Epithelial cell of esophagus (primary cell): ENCODE measurements around the gene CBL.
"Not testable (repeated sequence)": the region's sequence is repeated elsewhere in the genome, so short reads cannot be mapped to it uniquely, and the experiment has no call there.

Source experiments
- DNase-seq: peaks from one replicate; pipeline ENCODE4 v3.0.0; 2010; ENCODE audit warnings: low read depth
- H3K4me3 ChIP-seq: 2 replicates; pipeline ENCODE4 v1.5.1; 2011; ENCODE audit warnings: mild to moderate bottlenecking, low read length, control low read depth
- TF ChIP-seq, protein P1 (sequence below): IDR thresholded peaks from 2 replicates; pipeline ENCODE4 v1.5.1; 2011; ENCODE audit warnings: low read depth, mild to moderate bottlenecking, low read length, control low read depth, inconsistent platforms; ENCODE audit not compliant: insufficient read depth; ENCODE audit errors: missing control alignments

Gene CBL

GRCh38 chr11:119210050-119210449 lies 3.9 kb downstream of the CBL start:
- TF ChIP-seq, protein P1, sequence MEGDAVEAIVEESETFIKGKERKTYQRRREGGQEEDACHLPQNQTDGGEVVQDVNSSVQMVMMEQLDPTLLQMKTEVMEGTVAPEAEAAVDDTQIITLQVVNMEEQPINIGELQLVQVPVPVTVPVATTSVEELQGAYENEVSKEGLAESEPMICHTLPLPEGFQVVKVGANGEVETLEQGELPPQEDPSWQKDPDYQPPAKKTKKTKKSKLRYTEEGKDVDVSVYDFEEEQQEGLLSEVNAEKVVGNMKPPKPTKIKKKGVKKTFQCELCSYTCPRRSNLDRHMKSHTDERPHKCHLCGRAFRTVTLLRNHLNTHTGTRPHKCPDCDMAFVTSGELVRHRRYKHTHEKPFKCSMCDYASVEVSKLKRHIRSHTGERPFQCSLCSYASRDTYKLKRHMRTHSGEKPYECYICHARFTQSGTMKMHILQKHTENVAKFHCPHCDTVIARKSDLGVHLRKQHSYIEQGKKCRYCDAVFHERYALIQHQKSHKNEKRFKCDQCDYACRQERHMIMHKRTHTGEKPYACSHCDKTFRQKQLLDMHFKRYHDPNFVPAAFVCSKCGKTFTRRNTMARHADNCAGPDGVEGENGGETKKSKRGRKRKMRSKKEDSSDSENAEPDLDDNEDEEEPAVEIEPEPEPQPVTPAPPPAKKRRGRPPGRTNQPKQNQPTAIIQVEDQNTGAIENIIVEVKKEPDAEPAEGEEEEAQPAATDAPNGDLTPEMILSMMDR: no peak
- DNase-seq: peak; percentile 45
- no peak overlapping the region for H3K4me3 ChIP-seq

- TF ChIP-seq, protein P1: no peak
- peak; percentile 98 for DNase-seq
- H3K4me3 ChIP-seq: no peak overlapping the region
These were observed 12.2 kb downstream of the CBL start for GRCh38 chr11:119218141-119218878.

- TF ChIP-seq, protein P1: no peak
- DNase-seq: no peak
- H3K4me3 ChIP-seq: no peak overlapping the region
These were observed 16.2 kb downstream of the CBL start for GRCh38 chr11:119222308-119222707.

- TF ChIP-seq, protein P1: no peak
- no peak for DNase-seq
- no peak overlapping the region for H3K4me3 ChIP-seq
These were observed 16.8 kb downstream of the CBL start for GRCh38 chr11:119222891-119223290.

- H3K4me3 ChIP-seq: no peak overlapping the region
- TF ChIP-seq, protein P1: no peak
- DNase-seq: no peak
These were observed 17.7 kb downstream of the CBL start for GRCh38 chr11:119223856-119224255.

DNA sequence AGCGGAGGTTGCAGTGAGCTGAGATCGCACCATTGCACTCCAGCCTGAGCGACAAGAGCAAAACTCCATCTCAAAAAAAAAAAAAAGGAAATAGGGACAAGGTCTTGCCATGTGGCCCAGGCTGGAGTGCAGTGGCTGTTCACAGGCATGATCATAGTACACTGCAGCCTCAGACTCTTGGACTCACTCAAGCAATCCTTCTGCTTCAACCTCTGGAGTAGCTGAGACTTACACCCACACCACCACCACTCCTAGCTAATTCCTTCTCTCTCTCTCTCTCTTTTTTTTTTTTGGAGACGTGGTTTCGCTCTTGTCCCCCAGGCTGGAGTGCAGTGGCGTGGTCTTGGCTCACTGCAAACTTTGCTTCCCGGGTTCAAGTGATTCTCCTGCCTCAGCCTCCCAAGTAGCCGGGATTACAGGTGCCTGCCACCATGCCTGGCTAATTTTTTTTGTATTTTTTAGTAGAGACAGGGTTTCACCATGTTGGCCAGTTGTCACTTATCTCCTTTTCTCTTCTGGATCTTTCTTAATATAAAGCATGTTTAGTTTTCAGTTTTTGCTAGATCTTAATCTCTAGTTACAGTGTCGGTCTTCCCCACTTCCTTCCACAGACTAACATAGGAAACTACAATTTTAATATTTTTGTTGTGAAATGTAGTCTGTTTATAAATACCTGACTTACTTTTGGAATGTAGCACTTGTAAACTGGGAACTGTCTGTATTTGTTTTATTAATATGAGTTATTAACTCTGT lies 22.6 kb downstream of the CBL start:
- H3K4me3 ChIP-seq, DNase-seq: not testable (repeated sequence)

- H3K4me3 ChIP-seq: no peak overlapping the region
- TF ChIP-seq, protein P1: no peak
- no peak for DNase-seq
These were observed 23.1 kb downstream of the CBL start for GRCh38 chr11:119229288-119229672.
